PC-3 (cell line): ENCODE measurements around the gene IFIT3. TPM values are rescaled to one million over a fixed set of nuclear protein-coding genes. Genes with fewer than 3 reads are reported as not detected.
A peak's percentile ranks its signal among the peaks of the same experiment; 100 is the strongest.

Experiments
- ATAC-seq: fragments of 200-7000 bp; cut with Tn5 transposase; 2 replicates; pipeline ENCODE4 v1.9.1; 2020; ENCODE audit warnings: mild to moderate bottlenecking, moderate library complexity
- BruUV-seq: library from RNA; stranded (reverse); fragments of 400-500 nt; replicated peaks from 2 replicates; lab custom pipeline; 2021; lab: Mats Ljungman, UMichigan
- CTCF ChIA-PET: fragments of 300-600 bp; sonication (Branson Sonifier 250); formaldehyde crosslinking; loops from one replicate; lab custom pipeline; 2022; ENCODE audit warnings: antibody characterized with exemption; lab: Charles Lee
- POLR2A ChIA-PET: fragments of 300-600 bp; sonication (Branson Sonifier 250); formaldehyde crosslinking; loops from one replicate; lab custom pipeline; 2022; ENCODE audit warnings: antibody characterized with exemption; ENCODE audit not compliant: unreplicated experiment; lab: Charles Lee
- DNase-seq: peaks from one replicate; pipeline ENCODE4 v3.0.0-alpha.2; 2015
- H2AFZ ChIP-seq: fragments of 300-600 bp; sonication (generic); 2 replicates; pipeline ENCODE4 v1.6.0; 2016; ENCODE audit warnings: antibody characterized with exemption, low read length
- H3F3A ChIP-seq: fragments of 300-600 bp; sonication (generic); one replicate; pipeline ENCODE4 v1.6.0; 2017; ENCODE audit warnings: antibody characterized with exemption, low read length, control low read depth, mild to moderate bottlenecking; ENCODE audit not compliant: unreplicated experiment
- H3K27ac ChIP-seq: fragments of 300-600 bp; sonication (generic); 2 replicates; pipeline ENCODE4 v1.5.1; 2016; ENCODE audit warnings: mild to moderate bottlenecking, low read length
- H3K27me3 ChIP-seq: fragments of 300-600 bp; sonication (generic); 2 replicates; pipeline ENCODE4 v1.6.1; 2016; ENCODE audit warnings: low read length, mixed read lengths
- H3K36me3 ChIP-seq: fragments of 300-600 bp; sonication (generic); 2 replicates; pipeline ENCODE4 v1.6.1; 2016; ENCODE audit warnings: low read depth, mixed run types, low read length, mixed read lengths
- H3K4me1 ChIP-seq: fragments of 300-600 bp; sonication (generic); 2 replicates; pipeline ENCODE4 v1.5.1; 2016; ENCODE audit warnings: low read length; ENCODE audit not compliant: insufficient read depth
- H3K4me2 ChIP-seq: fragments of 300-600 bp; sonication (generic); 2 replicates; pipeline ENCODE4 v1.6.0; 2016; ENCODE audit warnings: low read length
- H3K4me3 ChIP-seq: fragments of 300-600 bp; sonication (generic); 2 replicates; pipeline ENCODE4 v1.5.1; 2016; ENCODE audit warnings: mild to moderate bottlenecking, low read length, mixed read lengths
- H3K79me2 ChIP-seq: fragments of 300-600 bp; sonication (generic); 2 replicates; pipeline ENCODE4 v1.6.1; 2017; ENCODE audit warnings: low read length, mixed read lengths
- H3K9ac ChIP-seq: fragments of 300-600 bp; sonication (generic); 2 replicates; pipeline ENCODE4 v1.6.0; 2016; ENCODE audit warnings: mild to moderate bottlenecking, low read length
- H3K9me2 ChIP-seq: fragments of 300-600 bp; sonication (generic); replicated peaks from 2 replicates; pipeline ENCODE4 v1.6.1; 2016; ENCODE audit warnings: mixed run types, low read length, mixed read lengths
- H3K9me3 ChIP-seq: fragments of 300-600 bp; sonication (generic); 2 replicates; pipeline ENCODE4 v1.6.1; 2016; ENCODE audit warnings: low read length, mixed read lengths
- H4K20me1 ChIP-seq: fragments of 300-600 bp; sonication (generic); 2 replicates; pipeline ENCODE4 v1.6.1; 2016; ENCODE audit warnings: low read length, mixed read lengths
- EZH2 ChIP-seq: fragments of 300-600 bp; sonication (generic); IDR thresholded peaks from one replicate; pipeline ENCODE4 v1.6.1; 2017; ENCODE audit warnings: antibody characterized with exemption, mild to moderate bottlenecking, low read length; ENCODE audit not compliant: unreplicated experiment
- EZH2phosphoT487 ChIP-seq: fragments of 300-600 bp; sonication (generic); IDR thresholded peaks from 2 replicates; pipeline ENCODE4 v1.6.1; 2018; ENCODE audit warnings: mild to moderate bottlenecking, antibody characterized with exemption, low read length, borderline replicate concordance
- intact Hi-C: fragments of 100-400 bp; cut with micrococcal nuclease; formaldehyde crosslinking; loops from 2 replicates; pipeline ENCODE4 v1.9.0; 2023
- total RNA-seq: library from RNA; depleted of rRNA; stranded (reverse); fragments of >200 nt; gene quantifications from 2 replicates; pipeline ENCODE4 v1.2.3, GENCODE V29; 2014
- TF ChIP-seq, protein P1 (sequence below): fragments of 300-600 bp; sonication (generic); conservative IDR thresholded peaks from 2 replicates; pipeline ENCODE4 v1.5.1; 2017; ENCODE audit warnings: antibody characterized with exemption, low read depth, mild to moderate bottlenecking, low read length

The IFIT3 gene
- total RNA-seq, 1 experiment from 2014 or later, result 5.0 TPM

GRCh38 chr10:89371079-89371478, 43.3 kb downstream of the IFIT3 start:
- POLR2A ChIA-PET, result no interaction called here
- BruUV-seq, result no TSS peak
- Histone ChIP-seq H4K20me1 (no peaks in the 10 kb centered on the region), H3K36me3 (no peaks in the 10 kb centered on the region), H2AFZ (no peak overlapping the region), H3K4me2 (no peak overlapping the region), H3K9me2 (no peaks in the 10 kb centered on the region), H3K4me1 (peaks cover 41% of the 10 kb centered on the region), H3K9ac (no peak overlapping the region), H3K79me2 (no peaks in the 10 kb centered on the region), H3K27ac (no peak overlapping the region), H3F3A (no peaks in the 10 kb centered on the region), H3K4me3 (no peak overlapping the region), H3K9me3 (no peaks in the 10 kb centered on the region), H3K27me3 (no peaks in the 10 kb centered on the region)
- ATAC-seq (no peak), DNase-seq (no peak)
- CTCF ChIA-PET, result no interaction called here
- TF ChIP-seq EZH2 (no peak), EZH2phosphoT487 (no peak)
- TF ChIP-seq, protein P1, sequence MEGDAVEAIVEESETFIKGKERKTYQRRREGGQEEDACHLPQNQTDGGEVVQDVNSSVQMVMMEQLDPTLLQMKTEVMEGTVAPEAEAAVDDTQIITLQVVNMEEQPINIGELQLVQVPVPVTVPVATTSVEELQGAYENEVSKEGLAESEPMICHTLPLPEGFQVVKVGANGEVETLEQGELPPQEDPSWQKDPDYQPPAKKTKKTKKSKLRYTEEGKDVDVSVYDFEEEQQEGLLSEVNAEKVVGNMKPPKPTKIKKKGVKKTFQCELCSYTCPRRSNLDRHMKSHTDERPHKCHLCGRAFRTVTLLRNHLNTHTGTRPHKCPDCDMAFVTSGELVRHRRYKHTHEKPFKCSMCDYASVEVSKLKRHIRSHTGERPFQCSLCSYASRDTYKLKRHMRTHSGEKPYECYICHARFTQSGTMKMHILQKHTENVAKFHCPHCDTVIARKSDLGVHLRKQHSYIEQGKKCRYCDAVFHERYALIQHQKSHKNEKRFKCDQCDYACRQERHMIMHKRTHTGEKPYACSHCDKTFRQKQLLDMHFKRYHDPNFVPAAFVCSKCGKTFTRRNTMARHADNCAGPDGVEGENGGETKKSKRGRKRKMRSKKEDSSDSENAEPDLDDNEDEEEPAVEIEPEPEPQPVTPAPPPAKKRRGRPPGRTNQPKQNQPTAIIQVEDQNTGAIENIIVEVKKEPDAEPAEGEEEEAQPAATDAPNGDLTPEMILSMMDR, result no peak
- intact Hi-C loops, result loop anchor here (5.0 kb wide), 1 partner anchor 44 kb away; the partner anchor contains the start of gene IFIT3

DNA sequence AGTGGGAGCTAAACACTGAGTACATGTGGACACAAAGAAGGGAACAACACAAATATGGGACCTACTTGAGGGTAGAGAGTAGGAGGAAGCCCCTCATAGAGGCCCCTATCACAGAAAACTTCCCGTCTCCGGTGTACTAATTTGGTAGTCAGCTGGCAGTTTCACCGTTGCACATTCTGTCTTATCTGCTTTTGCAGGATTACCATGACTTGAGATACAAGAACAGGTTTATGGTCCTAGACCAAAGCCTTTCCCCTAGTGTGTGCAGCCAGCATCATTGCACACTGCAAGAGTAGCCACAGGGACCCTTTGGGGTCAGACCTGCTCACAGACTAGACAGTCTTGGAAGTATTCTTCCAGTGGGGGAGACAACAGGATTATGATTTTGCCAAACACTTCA, 44.2 kb downstream of the IFIT3 start:
- H3K9me3 ChIP-seq, result no peaks in the 10 kb centered on the region
- no peak overlapping the region for H3K4me2 ChIP-seq
- H3K4me1 ChIP-seq, result peaks cover 41% of the 10 kb centered on the region
- no peak overlapping the region for H3K9ac ChIP-seq
- H4K20me1 ChIP-seq, result no peaks in the 10 kb centered on the region
- no peak for ATAC-seq
- no peaks in the 10 kb centered on the region for H3K27me3 ChIP-seq
- H3K79me2 ChIP-seq, result no peaks in the 10 kb centered on the region
- no peaks in the 10 kb centered on the region for H3K9me2 ChIP-seq
- H3K36me3 ChIP-seq, result no peaks in the 10 kb centered on the region
- intact Hi-C loops, result loop anchor here (5.0 kb wide), 1 partner anchor 45 kb away; the partner anchor contains the start of gene IFIT3
- ChIA-PET CTCF (no interaction called here), POLR2A (interaction anchor here (0.6 kb wide), 1 partner anchor 21 kb away, joined by 4 read pairs; no protein-coding TSS in a partner anchor)
- no peak overlapping the region for H3K4me3 ChIP-seq
- no peak for DNase-seq
- TF ChIP-seq, protein P1, result no peak
- TF ChIP-seq EZH2, result no peak
- TF ChIP-seq EZH2phosphoT487, result no peak
- no TSS peak for BruUV-seq
- no peak overlapping the region for H2AFZ ChIP-seq
- H3F3A ChIP-seq, result no peaks in the 10 kb centered on the region
- no peak overlapping the region for H3K27ac ChIP-seq

DNA sequence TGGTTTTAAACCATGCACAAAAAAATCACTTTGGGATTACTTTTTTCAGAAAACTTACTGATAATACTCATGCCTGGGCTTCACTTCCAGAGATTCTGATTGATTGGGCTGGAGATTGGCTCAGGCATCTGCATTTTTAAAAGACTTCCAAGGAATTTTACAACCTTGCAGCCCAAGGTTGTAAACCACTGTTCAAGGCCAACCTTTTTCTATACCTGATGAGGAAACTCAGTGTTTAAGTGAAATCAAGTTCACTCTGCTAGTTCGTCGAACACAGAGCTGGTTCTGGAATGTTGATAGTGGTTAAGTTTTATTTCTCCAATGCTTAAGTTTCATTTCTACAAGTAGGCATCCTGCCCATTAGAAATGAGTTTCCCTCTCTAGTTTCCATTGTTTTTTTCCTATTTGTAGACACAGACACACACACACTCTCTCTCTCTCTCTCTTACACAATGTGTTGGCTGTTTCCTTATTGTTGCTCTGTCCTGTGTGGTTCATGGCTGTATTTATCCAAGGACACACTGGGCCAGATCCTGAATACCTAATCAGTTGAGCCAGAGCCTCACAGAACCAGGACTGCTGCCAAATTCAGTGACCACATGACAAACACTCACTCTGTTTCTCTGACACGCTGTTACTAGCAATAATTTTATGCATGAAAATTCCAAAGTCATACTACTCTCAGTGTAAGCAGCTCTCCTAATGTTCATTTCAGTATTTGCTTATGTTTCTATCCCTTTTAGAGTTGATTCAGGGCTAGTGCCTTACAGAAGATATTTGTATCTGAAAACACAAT, 46.3 kb downstream of the IFIT3 start:
- Histone ChIP-seq H3K4me2 (peak overlapping the region; percentile 65), H3K27me3 (no peaks in the 10 kb centered on the region), H3K9me3 (no peaks in the 10 kb centered on the region), H3F3A (no peaks in the 10 kb centered on the region), H3K79me2 (no peaks in the 10 kb centered on the region), H2AFZ (peak overlapping the region; percentile 17; the same call in 1 of the 2 replicates), H3K36me3 (no peaks in the 10 kb centered on the region), H3K9ac (peak overlapping the region; percentile 20), H3K9me2 (no peaks in the 10 kb centered on the region), H3K27ac (peak overlapping the region; percentile 85), H3K4me1 (peaks cover 39% of the 10 kb centered on the region), H4K20me1 (no peaks in the 10 kb centered on the region), H3K4me3 (peak overlapping the region; percentile 27; the same call in 1 of the 2 replicates)
- TSS peak; percentile 80 for BruUV-seq
- ATAC-seq (peak; percentile 90), DNase-seq (peak; percentile 89)
- TF ChIP-seq EZH2phosphoT487, result no peak
- TF ChIP-seq, protein P1, result no peak
- no peak for TF ChIP-seq EZH2
- CTCF ChIA-PET, result no interaction called here
- intact Hi-C loops, result loop anchor here (1.0 to 5.0 kb wide), 3 partner anchors 12 to 112 kb away; partner anchors contain the start of gene IFIT3
- POLR2A ChIA-PET, result interaction anchor here (0.8 kb wide), 1 partner anchor 11 kb away, joined by 3 read pairs; no protein-coding TSS in a partner anchor
